Colonic mucosa (tissue), 4 donors: ENCODE measurements around the gene TNFAIP2. TPM values are rescaled to one million over a fixed set of nuclear protein-coding genes. Genes with fewer than 3 reads are reported as not detected.
A peak's percentile ranks its signal among the peaks of the same experiment; 100 is the strongest.

Experiments used
- DNase-seq: peaks from one replicate; pipeline ENCODE4 v3.0.0-alpha.2; 2020
- H3K27ac ChIP-seq: fragments of 200-600 bp; one replicate; pipeline ENCODE4 v1.8.0; 2021
- H3K27me3 ChIP-seq: fragments of 200-600 bp; one replicate; pipeline ENCODE4 v1.8.0; 2021
- H3K36me3 ChIP-seq: fragments of 200-600 bp; one replicate; pipeline ENCODE4 v1.8.0; 2021
- H3K4me1 ChIP-seq: fragments of 200-600 bp; one replicate; pipeline ENCODE4 v1.8.0; 2021; ENCODE audit warnings: mild to moderate bottlenecking
- H3K4me3 ChIP-seq: fragments of 200-600 bp; one replicate; pipeline ENCODE4 v1.8.0; 2021
- H3K9ac ChIP-seq, 2 donors: one replicate each; pipeline ENCODE4 v1.7.0; 2013; ENCODE audit warnings: control low read depth in 2 of 2, low read depth in 2 of 2, low read length in 2 of 2
- H3K9me3 ChIP-seq: fragments of 200-600 bp; one replicate; pipeline ENCODE4 v1.8.0; 2021
- intact Hi-C: fragments of 100-400 bp; cut with DNase I; formaldehyde crosslinking; loops from one replicate; pipeline ENCODE4 v1.14.1; 2022
- total RNA-seq, 2 donors: library from RNA; stranded (reverse); fragmentation: NEBNext Ultra II Directional in 1 of 2; extraction: Animal tissue kit (Norgen Biotek cat#: 25700) in 1 of 2; gene quantifications; one replicate each; pipeline ENCODE4 v1.2.1, GENCODE V29; 2021
- TF ChIP-seq, protein P1 (sequence below): fragments of 200-600 bp; IDR thresholded peaks from one replicate; pipeline ENCODE4 v1.8.0; 2022; ENCODE audit warnings: antibody characterized with exemption, mild to moderate bottlenecking
- donor health status: healthy.
- donor health status: DM: no; HTN: no; CAD: no.
- donor health status: DM: no; HTN: no; CAD: no.

The TNFAIP2 gene
- total RNA-seq, 2 donors from 2014 or later = 10.5 to 26.9 TPM

DNA sequence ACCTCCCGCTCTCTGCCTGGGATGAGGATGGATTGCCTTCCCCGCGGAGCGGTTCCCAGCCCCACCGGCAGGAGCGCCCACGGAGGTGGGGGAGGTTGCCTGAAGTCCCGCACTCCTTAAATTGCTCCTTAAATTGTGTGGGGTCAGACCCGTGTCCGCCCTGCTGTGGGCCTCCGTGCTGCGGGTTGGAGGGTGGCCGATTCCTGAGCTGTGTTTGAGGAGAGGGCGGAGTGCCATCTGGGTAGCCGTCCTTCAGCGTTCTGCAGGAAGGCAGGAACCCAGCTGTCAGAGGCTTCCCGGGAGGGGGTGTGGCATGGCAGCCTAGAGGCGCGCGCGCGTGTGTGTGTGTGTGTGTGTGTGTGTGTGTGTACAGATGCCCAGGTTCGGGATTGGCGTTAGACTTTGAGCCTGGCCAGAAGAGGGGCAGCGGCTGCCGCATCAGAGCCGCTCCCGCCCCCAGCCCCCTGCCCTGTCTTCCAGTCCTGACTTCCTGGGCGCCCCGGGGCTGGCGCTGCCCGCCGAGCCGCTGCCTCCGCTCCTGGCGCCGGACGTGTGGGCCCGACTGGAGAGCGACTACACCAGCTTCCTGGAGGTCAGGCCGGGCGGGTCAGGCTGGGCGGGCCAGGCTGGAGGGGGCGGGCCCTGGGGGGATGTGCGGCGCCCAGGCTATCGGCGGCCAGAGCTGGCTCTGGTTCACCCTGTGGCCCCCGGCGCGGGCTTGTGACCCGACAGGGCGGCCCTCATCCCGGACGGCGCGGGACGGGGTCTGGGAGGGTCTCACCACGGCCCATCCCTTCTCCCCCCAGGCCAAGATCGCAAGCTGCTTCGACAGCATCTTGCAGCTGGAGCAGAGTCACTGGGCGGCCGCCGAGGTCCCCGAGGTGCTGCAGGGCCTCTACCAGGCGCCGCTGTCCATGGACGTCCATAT lies 19.5 kb upstream of the TNFAIP2 start:
- DNase-seq = peak; percentile 87
- peaks cover 23% of the 10 kb centered on the region for H3K27me3 ChIP-seq
- intact Hi-C loops = loop anchor here (10.0 kb wide), 2 partner anchors 81 to 191 kb away; no protein-coding TSS in a partner anchor
- H3K4me3 ChIP-seq = peak overlapping the region; percentile 5
- no peak overlapping the region for H3K27ac ChIP-seq
- peaks cover 15% of the 10 kb centered on the region for H3K4me1 ChIP-seq
- no peaks in the 10 kb centered on the region for H3K9me3 ChIP-seq
- no peak overlapping the region for H3K9ac ChIP-seq
- TF ChIP-seq, protein P1, sequence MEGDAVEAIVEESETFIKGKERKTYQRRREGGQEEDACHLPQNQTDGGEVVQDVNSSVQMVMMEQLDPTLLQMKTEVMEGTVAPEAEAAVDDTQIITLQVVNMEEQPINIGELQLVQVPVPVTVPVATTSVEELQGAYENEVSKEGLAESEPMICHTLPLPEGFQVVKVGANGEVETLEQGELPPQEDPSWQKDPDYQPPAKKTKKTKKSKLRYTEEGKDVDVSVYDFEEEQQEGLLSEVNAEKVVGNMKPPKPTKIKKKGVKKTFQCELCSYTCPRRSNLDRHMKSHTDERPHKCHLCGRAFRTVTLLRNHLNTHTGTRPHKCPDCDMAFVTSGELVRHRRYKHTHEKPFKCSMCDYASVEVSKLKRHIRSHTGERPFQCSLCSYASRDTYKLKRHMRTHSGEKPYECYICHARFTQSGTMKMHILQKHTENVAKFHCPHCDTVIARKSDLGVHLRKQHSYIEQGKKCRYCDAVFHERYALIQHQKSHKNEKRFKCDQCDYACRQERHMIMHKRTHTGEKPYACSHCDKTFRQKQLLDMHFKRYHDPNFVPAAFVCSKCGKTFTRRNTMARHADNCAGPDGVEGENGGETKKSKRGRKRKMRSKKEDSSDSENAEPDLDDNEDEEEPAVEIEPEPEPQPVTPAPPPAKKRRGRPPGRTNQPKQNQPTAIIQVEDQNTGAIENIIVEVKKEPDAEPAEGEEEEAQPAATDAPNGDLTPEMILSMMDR = no peak
- no peaks in the 10 kb centered on the region for H3K36me3 ChIP-seq

DNA sequence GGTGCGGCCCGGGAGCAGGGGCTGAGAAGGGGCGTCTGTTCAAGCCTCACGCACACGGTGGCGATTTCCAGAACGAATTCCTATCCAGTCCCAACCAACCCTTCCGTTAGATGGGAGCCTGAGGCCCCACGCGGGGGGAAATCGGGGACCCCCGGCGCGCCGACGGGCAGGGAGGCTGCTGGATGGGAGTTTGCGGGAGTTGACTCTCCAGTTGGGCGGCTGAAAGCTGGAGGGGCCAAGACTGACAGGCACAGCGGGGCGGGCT lies 18.9 kb upstream of the TNFAIP2 start:
- H3K4me3 ChIP-seq = peak overlapping the region; percentile 5
- H3K4me1 ChIP-seq = peaks cover 15% of the 10 kb centered on the region

DNA sequence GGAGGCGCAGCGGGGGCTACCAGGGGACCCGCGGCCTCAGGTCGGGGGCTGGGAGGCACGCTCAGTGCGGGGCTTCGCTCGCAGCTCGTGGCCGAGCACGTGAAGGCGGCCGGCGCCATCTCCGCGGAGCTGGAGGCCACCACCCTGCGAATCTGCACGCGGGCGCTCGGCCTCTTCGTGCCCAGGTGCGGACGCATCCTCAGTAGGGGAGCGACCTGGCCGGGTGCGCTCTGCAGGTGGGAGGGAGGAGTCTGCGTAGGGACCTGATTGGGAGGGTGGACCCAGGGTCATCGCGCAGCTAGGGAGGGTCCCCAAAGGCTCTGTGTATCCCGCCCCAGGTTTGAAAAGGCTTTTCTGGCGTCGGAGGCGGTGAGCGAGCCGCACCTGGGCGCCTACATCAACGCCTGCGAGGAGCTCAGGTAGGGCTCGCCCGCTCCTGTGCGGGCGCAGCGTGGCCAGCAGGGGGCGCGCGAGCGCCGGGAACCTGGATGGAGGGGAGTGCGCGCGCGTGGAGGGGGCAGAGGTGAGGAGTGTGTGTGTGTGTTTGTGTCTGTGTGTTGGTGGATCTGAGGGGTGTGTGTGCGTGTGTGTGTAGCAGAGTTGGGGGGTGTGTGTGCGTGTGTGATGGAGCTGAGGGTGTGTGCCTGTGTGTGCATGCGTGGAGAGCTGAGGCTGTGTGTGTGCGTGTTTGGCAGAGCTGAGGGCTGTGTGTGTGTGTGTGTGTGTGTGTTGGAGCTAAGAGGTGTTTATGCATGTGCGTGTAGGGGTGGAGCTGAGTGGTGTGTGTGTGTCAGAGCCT lies 18.4 kb upstream of the TNFAIP2 start:
- Histone ChIP-seq H3K4me1 (peaks cover 15% of the 10 kb centered on the region), H3K9ac (peak overlapping the region in 1 of 2 donors; percentile 41), H3K27me3 (peaks cover 23% of the 10 kb centered on the region), H3K9me3 (no peaks in the 10 kb centered on the region), H3K27ac (no peak overlapping the region), H3K4me3 (no peak overlapping the region), H3K36me3 (no peaks in the 10 kb centered on the region)
- peak; percentile 82 for DNase-seq
- TF ChIP-seq, protein P1 = peak; percentile 92
- intact Hi-C loops = loop anchor here (5.0 to 10.0 kb wide), 3 partner anchors 37 to 190 kb away; no protein-coding TSS in a partner anchor

More for the DNA sequence above, 18.9 kb upstream of the TNFAIP2 start:
- H3K27ac ChIP-seq = no peak overlapping the region
- no peak for DNase-seq
- no peaks in the 10 kb centered on the region for H3K36me3 ChIP-seq
- peak overlapping the region in 1 of 2 donors; percentile 41 for H3K9ac ChIP-seq
- TF ChIP-seq, protein P1 = no peak
- peaks cover 23% of the 10 kb centered on the region for H3K27me3 ChIP-seq
- H3K9me3 ChIP-seq = no peaks in the 10 kb centered on the region
- intact Hi-C loops = loop anchor here (10.0 kb wide), 2 partner anchors 80 to 190 kb away; no protein-coding TSS in a partner anchor

DNA sequence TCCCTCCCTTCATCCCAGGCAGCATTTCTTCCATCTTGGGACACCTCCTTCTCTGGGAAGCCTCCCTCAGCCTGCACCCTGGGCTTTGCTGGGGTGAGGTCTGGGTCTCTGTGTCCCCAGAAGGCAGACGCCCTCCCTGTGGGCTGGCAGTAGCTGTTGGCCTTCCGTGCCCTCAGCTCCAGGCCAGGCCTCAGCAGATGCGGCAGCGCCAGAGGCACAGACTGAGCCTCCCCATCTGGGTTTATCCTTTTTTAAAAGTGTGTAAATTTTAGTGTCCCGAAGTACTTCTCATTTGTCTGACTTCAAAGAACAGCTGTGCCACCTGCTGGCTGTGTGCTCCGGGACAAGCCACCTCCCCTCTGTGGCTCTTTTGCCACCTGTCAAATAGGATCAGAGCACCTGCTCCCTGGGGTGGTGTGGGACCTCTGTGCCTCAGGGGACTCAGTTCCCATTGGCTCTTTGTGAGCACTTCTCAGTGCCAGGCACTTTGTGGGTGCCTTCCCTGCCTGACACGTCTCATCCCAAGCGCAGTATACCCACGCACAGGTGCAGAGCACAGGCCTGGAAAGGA lies 17.6 kb upstream of the TNFAIP2 start:
- intact Hi-C loops = loop anchor here (5.0 to 10.0 kb wide), 3 partner anchors 37 to 189 kb away; no protein-coding TSS in a partner anchor
- H3K9me3 ChIP-seq = no peaks in the 10 kb centered on the region
- TF ChIP-seq, protein P1 = no peak
- H3K4me1 ChIP-seq = peaks cover 15% of the 10 kb centered on the region
- H3K36me3 ChIP-seq = no peaks in the 10 kb centered on the region
- H3K9ac ChIP-seq = peak overlapping the region in 1 of 2 donors; percentile 16
- no peak overlapping the region for H3K27ac ChIP-seq
- DNase-seq = peak; percentile 56
- H3K27me3 ChIP-seq = peaks cover 23% of the 10 kb centered on the region
- H3K4me3 ChIP-seq = no peak overlapping the region

DNA sequence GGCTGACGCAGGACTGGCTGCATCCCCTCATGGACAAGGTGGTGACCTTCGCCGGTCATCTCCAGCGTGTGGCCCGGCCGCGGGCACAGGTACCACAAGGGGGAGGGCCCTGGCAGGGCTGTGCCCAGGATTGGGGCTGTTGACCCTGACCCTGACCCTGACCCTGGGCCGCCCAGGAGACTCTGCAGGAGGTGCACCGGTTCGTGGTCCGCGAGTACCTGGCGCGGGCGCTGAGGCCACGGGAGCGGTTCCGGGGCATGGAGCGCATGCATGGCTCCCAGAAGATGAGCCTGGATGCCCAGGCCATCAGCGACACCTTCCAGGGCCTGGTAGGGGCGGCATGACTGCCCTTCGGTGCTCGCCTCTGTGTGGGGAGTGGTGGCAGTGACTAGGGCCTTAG lies 15.8 kb upstream of the TNFAIP2 start:
- H3K4me1 ChIP-seq = peaks cover 21% of the 10 kb centered on the region
- H3K9me3 ChIP-seq = no peaks in the 10 kb centered on the region
- H3K4me3 ChIP-seq = no peak overlapping the region
- H3K27me3 ChIP-seq = peaks cover 20% of the 10 kb centered on the region
- no peak overlapping the region for H3K27ac ChIP-seq
- intact Hi-C loops = loop anchor here (5.0 to 10.0 kb wide), 3 partner anchors 35 to 187 kb away; no protein-coding TSS in a partner anchor
- H3K9ac ChIP-seq = no peak overlapping the region
- TF ChIP-seq, protein P1 = no peak
- no peak for DNase-seq
- no peaks in the 10 kb centered on the region for H3K36me3 ChIP-seq
